ENCODE results near the gene GRK5. TPM values are rescaled to one million over a fixed set of nuclear protein-coding genes. Genes with fewer than 3 reads are reported as not detected.

The GRK5 gene
- 13.7 and 16.4 TPM in 2 replicates for total RNA-seq (2014; rRNA removed; shearing (Covaris generic))
- 4.3 and 5.2 TPM in 2 replicates for polyA plus RNA-seq (2016; fragmentation: Nextera tagmentation; extraction: Ambion mirVana)

GRCh38 chr10:119207366-119207666 lies at the start of gene GRK5:
TSS of gene GRK5 (plus strand) at chr10:119207571. CDS start at chr10:119207918, 347 bp downstream.
- TF ChIP-seq EZH2phosphoT487 (IDR thresholded peaks at IDR 0.05; ENCODE audit: insufficient read depth, low read depth) (no peak), EZH2 (IDR thresholded peaks at IDR 0.05; ENCODE audit: insufficient read depth, poor library complexity, severe bottlenecking) (no peak)
- Histone ChIP-seq H3K9ac (peak within 1 kb of the TSS; percentile 96), H3K4me3 (peak within 1 kb of the TSS; percentile 86), H3K79me2 (ENCODE audit: insufficient read depth) (peaks cover 43% of the 10 kb centered on the region), H3K36me3 (ENCODE audit: low read depth) (no peaks in the 10 kb centered on the region), H3F3A (ENCODE audit: insufficient read depth) (peaks cover 38% of the 10 kb centered on the region), H3K27ac (peak within 1 kb of the TSS; percentile 96), H3K27me3 (replicated peaks; ENCODE audit: insufficient read depth) (no peaks in the 10 kb centered on the region), H2AFZ (peak within 1 kb of the TSS; percentile 77), H3K9me3 (ENCODE audit: low read depth) (no peaks in the 10 kb centered on the region), H3K4me1 (ENCODE audit: insufficient read depth) (peaks cover 45% of the 10 kb centered on the region), H3K9me2 (ENCODE audit: insufficient read depth) (no peaks in the 10 kb centered on the region), H4K20me1 (ENCODE audit: insufficient read depth) (no peaks in the 10 kb centered on the region), H3K4me2 (ENCODE audit: unreplicated experiment) (peak within 1 kb of the TSS; percentile 99)
- DNase-seq = peak; percentile 99
- WGBS, 2 experiments (ENCODE audit: low coverage in 1 of 2, low lambda C conversion rate in 2 of 2, missing lambda C conversion rate in 2 of 2) = 0 to 2% methylated on average over 20 to 23 of the region's 34 CpGs
- in situ Hi-C loops (cut with MboI) = no loop called here

- no peak overlapping the region for H3K9ac ChIP-seq
- no peaks in the 10 kb centered on the region for H3K79me2 ChIP-seq (ENCODE audit: insufficient read depth)
- no peak for DNase-seq
- H3K4me1 ChIP-seq (ENCODE audit: insufficient read depth) = no peaks in the 10 kb centered on the region
- no peaks in the 10 kb centered on the region for H4K20me1 ChIP-seq (ENCODE audit: insufficient read depth)
- H3K4me3 ChIP-seq = no peak overlapping the region
- no peaks in the 10 kb centered on the region for H3K9me3 ChIP-seq (ENCODE audit: low read depth)
- no peak overlapping the region for H3K4me2 ChIP-seq (ENCODE audit: unreplicated experiment)
- H2AFZ ChIP-seq = no peak overlapping the region
- no peak overlapping the region for H3K27ac ChIP-seq
- H3K27me3 ChIP-seq (replicated peaks; ENCODE audit: insufficient read depth) = no peaks in the 10 kb centered on the region
- 0 out of 2 replicates have a peak, but pooled peaks cover 5% of the 10 kb centered on the region for H3F3A ChIP-seq (ENCODE audit: insufficient read depth)
- WGBS, 2 experiments (ENCODE audit: low coverage in 1 of 2, low lambda C conversion rate in 2 of 2, missing lambda C conversion rate in 2 of 2) = 81 to 84% methylated on average over 6 to 8 of the region's 8 CpGs
- no peaks in the 10 kb centered on the region for H3K9me2 ChIP-seq (ENCODE audit: insufficient read depth)
- H3K36me3 ChIP-seq (ENCODE audit: low read depth) = peaks cover 11% of the 10 kb centered on the region; the same call in 1 of the 2 replicates
- in situ Hi-C loops (cut with MboI) = no loop called here
- TF ChIP-seq EZH2 (IDR thresholded peaks at IDR 0.05; ENCODE audit: insufficient read depth, poor library complexity, severe bottlenecking) = no peak
- no peak for TF ChIP-seq EZH2phosphoT487 (IDR thresholded peaks at IDR 0.05; ENCODE audit: insufficient read depth, low read depth)
Measured at GRCh38 chr10:119159332-119159731, 48.0 kb upstream of the GRK5 start.

- H3K27me3 ChIP-seq (replicated peaks; ENCODE audit: insufficient read depth) = no peaks in the 10 kb centered on the region
- WGBS, 2 experiments (ENCODE audit: low coverage in 1 of 2, low lambda C conversion rate in 2 of 2, missing lambda C conversion rate in 2 of 2) = 48 to 55% methylated on average over 11 of the region's 11 CpGs
- H3K9me2 ChIP-seq (ENCODE audit: insufficient read depth) = no peaks in the 10 kb centered on the region
- in situ Hi-C loops (cut with MboI) = no loop called here
- H3K79me2 ChIP-seq (ENCODE audit: insufficient read depth) = no peaks in the 10 kb centered on the region
- TF ChIP-seq EZH2 (IDR thresholded peaks at IDR 0.05; ENCODE audit: insufficient read depth, poor library complexity, severe bottlenecking) = no peak
- peaks cover 8% of the 10 kb centered on the region; the same call in 1 of the 2 replicates for H3K36me3 ChIP-seq (ENCODE audit: low read depth)
- H3F3A ChIP-seq (ENCODE audit: insufficient read depth) = 0 out of 2 replicates have a peak, but pooled peaks cover 5% of the 10 kb centered on the region
- no peaks in the 10 kb centered on the region for H4K20me1 ChIP-seq (ENCODE audit: insufficient read depth)
- H2AFZ ChIP-seq = no peak overlapping the region
- H3K4me3 ChIP-seq = no peak overlapping the region
- peaks cover 7% of the 10 kb centered on the region for H3K4me1 ChIP-seq (ENCODE audit: insufficient read depth)
- H3K9me3 ChIP-seq (ENCODE audit: low read depth) = no peaks in the 10 kb centered on the region
- peak overlapping the region; percentile 13 for H3K4me2 ChIP-seq (ENCODE audit: unreplicated experiment)
- H3K27ac ChIP-seq = no peak overlapping the region
- peak; percentile 65 for DNase-seq
- no peak overlapping the region for H3K9ac ChIP-seq
Measured at GRCh38 chr10:119161680-119162451, 45.5 kb upstream of the GRK5 start.

GRCh38 chr10:119162452-119163092 lies 44.8 kb upstream of the GRK5 start:
- Histone ChIP-seq H3K36me3 (ENCODE audit: low read depth) (peaks cover 14% of the 10 kb centered on the region), H4K20me1 (ENCODE audit: insufficient read depth) (no peaks in the 10 kb centered on the region), H3K27me3 (replicated peaks; ENCODE audit: insufficient read depth) (no peaks in the 10 kb centered on the region), H3K9ac (no peak overlapping the region), H3K4me3 (no peak overlapping the region), H2AFZ (no peak overlapping the region), H3K79me2 (ENCODE audit: insufficient read depth) (no peaks in the 10 kb centered on the region), H3K27ac (no peak overlapping the region), H3K4me1 (ENCODE audit: insufficient read depth) (peaks cover 7% of the 10 kb centered on the region), H3K4me2 (ENCODE audit: unreplicated experiment) (no peak overlapping the region), H3K9me3 (ENCODE audit: low read depth) (no peaks in the 10 kb centered on the region), H3F3A (ENCODE audit: insufficient read depth) (peaks cover 12% of the 10 kb centered on the region; the same call in 1 of the 2 replicates), H3K9me2 (ENCODE audit: insufficient read depth) (no peaks in the 10 kb centered on the region)
- TF ChIP-seq EZH2 (IDR thresholded peaks at IDR 0.05; ENCODE audit: insufficient read depth, poor library complexity, severe bottlenecking) = no peak
- no peak for TF ChIP-seq EZH2phosphoT487 (IDR thresholded peaks at IDR 0.05; ENCODE audit: insufficient read depth, low read depth)
- in situ Hi-C loops (cut with MboI) = no loop called here
- DNase-seq = no peak
- WGBS, 2 experiments (ENCODE audit: low coverage in 1 of 2, low lambda C conversion rate in 2 of 2, missing lambda C conversion rate in 2 of 2) = 95 to 99% methylated on average over 5 of the region's 5 CpGs
